ENCODE data around the gene CASP2.

The CASP2 gene

DNA sequence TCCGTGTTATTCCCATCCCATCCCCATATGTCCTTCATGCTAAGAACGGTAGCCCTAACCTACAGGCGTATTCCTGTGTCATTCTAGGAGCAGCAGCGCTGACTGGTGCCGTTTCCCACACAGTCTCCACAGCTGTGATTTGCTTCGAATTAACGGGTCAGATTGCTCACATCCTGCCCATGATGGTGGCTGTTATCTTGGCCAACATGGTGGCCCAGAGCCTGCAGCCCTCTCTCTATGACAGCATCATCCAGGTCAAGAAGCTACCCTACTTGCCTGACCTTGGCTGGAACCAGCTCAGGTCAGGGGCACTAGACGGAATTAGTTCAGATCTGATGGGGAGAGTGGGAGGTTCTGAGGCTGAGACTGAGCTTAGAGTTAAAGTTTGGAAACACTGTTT lies 53.7 kb downstream of the CASP2 start:
- no peak for DNase-seq

DNA sequence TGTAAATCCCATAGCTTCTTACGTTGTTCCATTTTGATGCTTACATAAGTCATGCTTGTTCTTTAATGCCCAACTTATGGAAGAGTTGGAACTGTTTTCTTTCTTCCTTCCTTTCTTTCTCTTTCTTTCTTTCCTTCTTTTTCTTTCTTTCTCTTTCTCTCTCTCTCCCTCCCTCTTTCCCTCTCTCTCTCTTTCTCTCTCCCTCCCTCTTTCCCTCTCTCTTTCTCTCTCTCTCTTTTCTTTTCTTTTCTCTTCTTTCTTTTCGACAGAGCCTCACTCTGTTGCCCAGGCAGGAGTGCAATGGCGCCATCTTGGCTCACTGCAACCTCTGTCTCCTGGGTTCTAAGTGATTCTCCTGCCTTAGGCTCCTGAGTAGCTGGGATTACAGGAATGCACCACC lies 55.4 kb downstream of the CASP2 start:
- no peak for DNase-seq

DNA sequence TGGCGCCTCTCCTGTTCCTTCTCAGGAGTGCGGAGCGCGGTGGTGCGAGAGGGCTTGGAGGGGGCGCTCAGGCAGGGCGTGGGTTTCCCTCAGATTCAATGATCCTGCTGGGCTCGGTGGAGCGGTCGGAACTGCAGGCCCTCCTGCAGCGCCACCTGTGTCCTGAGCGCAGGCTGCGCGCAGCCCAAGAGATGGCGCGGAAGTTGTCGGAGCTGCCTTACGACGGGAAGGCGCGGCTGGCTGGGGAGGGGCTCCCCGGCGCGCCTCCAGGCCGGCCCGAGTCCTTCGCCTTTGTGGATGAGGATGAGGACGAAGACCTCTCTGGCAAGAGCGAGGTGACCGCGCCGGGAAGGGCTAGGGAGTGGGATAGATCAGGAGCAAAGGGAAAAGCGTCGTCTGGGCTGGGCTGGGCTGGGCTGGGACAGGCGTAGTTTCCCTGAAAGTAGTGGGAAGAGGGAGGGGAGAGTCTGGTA lies 57.3 kb downstream of the CASP2 start:
- DNase-seq = peak; percentile 60

DNA sequence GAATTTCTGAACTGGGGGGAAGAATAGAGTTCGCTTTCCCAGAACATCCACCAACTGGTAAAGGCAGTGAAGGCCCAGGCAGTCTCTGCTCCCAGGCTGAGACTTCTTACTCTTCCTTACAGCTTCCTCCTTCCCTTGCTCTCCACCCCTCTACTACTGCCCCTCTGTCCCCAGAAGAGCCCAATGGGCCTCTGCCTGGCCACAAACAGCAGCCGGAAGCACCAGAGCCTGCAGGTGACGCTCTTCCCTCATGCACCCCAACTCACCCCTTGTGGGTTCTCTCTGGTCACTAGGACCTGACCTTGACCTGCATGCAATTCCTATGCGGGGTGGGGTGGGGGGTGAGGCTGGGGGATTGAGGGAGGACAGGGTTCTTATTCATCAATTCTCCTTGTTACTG lies 57.9 kb downstream of the CASP2 start:
- no peak for DNase-seq

DNA sequence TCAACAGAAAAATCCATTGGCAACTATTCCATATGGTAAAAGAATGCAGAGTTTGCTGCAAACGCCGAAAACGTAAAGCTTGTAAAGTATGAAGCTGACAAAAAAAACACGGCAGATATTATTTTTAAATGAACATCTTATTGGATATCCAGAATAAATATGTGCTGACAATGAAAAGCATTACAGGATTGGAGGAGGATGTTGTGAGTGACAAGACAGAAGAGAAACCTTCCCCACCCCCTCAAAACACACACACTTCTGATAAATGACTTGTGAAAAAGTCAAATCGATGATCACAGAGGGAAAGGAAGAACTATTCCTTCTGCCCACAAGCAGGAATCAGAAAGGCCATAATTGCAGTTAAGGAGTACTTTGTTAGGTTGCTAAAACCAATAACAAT lies 59.8 kb downstream of the CASP2 start:
- no peak for DNase-seq

DNA sequence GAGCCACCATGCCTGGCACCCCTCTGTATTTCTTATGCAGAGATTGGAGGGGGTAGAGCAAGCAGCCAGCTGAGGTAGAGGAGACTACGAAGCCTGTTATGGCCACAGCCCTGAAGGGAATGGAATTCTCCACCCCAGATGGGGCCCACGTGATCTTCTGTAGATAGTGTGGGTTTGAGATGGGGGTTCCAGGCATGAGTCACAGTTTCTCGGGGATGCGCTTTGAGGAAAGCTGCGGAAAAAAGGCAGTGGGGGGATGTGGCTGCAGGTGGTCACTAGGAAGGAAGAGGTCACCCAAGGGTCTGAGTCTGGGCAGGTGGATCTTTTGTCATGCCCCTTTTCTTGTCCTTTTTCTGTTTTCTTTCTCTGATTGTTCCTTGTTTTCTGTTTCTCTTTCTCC lies 62.9 kb downstream of the CASP2 start:
- no peak for DNase-seq

DNA sequence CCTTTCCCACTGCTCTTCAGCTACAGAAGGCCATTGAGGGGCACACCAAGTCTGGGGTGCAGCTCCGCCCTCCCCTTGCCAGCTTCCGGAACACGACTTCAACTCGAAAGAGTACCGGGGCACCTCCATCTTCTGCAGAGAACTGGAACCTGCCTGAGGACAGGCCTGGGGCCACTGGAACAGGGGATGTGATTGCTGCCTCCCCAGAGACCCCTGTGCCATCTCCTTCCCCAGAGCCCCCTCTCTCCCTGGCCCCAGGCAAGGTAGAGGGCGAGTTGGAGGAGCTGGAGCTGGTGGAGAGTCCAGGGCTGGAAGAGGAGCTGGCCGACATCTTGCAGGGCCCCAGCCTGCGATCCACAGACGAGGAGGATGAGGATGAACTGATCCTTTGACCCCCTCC lies 63.4 kb downstream of the CASP2 start:
- DNase-seq = no peak

DNA sequence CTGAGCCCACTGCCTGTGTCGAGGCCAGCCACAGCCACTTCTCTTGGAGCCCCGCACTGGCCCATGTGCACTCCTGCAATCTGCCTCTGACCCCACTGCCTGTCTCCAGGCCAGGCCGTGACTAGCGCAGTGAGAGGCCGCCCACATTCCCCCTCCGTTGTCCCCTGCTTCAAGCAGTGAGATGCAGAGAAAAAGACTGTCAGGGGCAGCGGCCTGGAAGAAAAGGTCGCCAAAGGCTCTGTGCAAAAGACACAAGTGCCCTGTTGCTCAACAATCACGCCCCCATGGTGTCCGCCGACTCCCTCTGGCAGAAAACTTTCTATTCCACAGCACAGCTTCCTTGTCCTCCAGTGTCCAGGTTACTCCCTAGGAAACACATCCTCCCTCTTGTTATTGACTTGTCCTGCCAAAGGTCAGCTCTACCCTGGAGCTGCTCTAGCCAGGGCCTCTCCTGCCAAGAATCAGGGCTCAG lies 64.4 kb downstream of the CASP2 start:
- no peak for DNase-seq

DNA sequence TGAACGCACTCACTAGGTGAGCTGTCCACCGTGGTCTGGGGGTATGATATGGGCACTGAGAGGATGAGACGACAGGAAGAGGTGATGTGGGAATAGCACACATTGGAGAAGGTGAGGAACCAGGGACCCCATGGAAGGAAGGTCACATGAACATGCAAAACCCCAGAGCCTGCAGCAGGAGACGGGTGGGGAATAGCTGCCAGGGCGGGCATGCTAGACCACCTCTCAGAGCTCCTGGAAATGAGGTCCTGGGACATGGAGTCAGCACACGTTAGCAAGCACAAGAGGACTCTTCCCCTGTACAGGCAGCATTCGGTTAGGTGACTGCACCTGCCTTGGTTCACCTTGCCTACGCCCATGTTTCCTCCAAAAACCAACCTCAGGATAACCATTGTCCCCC lies 66.2 kb downstream of the CASP2 start:
- DNase-seq = no peak

DNA sequence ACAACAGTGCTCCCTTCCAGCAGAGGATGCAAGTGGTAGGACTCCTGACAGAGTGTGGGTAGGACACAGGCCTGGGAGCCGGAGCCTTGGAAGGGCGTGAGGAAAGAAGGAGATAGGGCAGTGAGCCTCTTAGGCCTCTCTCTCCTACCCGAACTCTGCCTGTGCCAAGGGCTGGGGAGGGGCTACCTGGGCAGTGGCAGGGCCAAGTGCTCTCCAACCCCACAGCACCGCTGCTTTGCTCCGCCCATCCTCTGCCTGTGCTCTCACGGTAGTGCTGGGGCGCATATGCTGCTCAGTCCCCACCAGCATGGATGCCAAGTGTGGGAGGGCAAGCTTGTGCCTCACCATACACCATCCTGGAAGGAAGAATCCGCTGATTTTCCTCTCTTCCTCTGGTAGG lies 66.8 kb downstream of the CASP2 start:
- DNase-seq = no peak

DNA sequence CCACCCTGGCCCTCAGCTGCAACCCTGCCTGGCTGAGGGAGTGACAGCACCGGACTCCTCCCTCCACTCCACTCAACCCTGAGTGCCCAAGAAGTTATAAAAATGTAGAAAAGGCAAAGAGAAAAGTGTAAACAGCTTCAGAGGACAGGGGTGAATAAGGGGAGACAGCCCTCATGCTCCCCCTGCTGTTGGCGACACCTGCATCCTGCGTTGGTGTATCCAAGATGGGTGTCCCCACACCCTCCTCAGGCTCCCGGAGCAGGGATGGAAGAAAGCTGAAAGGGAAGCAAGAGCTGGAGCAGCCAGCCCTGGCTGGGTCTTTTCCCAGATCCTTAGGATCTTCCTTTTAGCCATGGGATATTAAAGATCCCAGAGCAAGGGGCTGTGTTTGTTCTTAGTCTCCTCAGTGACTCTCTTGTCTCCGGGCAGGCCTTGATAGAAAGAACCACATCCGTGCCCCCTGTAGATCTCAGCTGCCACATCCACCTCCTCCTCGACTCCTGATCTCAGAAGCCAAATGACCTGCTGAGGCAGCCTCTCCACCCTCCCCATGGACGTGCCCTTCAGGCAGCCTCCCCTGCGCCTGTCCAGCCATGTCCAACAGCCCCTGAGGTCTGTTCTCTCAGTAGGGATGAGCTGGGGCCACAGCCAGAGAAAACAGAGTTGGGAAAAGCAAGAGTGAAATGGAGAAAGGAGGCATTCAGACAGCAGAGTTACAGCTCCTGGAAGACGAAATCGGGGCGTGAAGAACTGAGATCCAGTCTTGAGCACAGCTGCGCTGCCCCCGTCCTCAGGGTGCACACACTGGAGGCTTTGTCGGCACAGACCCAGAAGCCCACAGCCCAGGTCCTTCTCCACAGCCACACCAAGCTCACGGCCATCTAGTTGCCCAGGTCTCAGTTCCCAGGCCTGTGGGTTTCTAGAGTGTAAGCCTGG lies 67.6 kb downstream of the CASP2 start:
- no peak for DNase-seq

DNA sequence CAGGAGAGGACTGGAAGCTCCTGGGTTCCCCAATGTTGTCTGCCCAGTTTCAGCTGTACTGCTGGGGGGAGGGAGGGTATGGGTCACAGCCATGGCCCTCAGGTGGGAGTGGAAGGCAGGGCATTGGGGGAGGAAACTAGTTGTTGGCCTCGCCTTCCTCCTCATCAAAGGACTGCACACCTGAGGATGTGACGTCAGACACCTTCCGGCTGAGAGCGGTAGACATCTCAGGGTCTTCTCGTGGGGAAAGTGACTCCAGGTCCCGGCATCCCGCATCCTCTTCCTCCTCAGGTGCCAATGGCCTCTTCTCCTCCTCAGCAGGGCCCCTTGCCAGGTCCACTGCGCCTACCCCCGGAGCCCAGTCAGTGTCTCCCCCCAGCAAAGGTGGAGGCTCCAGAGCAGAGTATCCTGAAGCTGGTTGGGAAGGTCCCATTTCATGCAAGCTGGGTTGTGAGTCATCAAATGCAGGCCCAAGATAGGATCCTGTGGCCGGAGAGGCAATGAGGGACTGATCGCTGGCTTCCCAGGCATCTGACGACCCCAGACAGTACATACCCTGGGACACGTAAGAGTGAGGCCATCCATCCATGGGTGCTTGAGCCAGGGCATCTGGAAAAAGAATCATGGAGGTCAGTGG lies 68.4 kb downstream of the CASP2 start:
- DNase-seq = no peak

Data from NCI-H146 (cell line).